Kidney capillary endothelial cell (primary cell): Measurements from ENCODE around the gene NCOA5.

Experiments used
- DNase-seq: peaks from one replicate; pipeline ENCODE4 v3.0.0-alpha.2; 2018; ENCODE audit warnings: low spot score

NCOA5 gene

GRCh38 chr20:46089417-46090388 lies at the start of gene NCOA5:
TSS of gene NCOA5 (minus strand) at chr20:46089962. CDS start at chr20:46079424, 10,538 bp downstream.
- peak; percentile 94 for DNase-seq

GRCh38 chr20:46139266-46139889 lies 49.6 kb upstream of the NCOA5 start:
- no peak for DNase-seq

- DNase-seq, result no peak
Measured at GRCh38 chr20:46137816-46138215, 48.1 kb upstream of the NCOA5 start.

- DNase-seq, result no peak
Measured at GRCh38 chr20:46135856-46136633, 46.3 kb upstream of the NCOA5 start.

GRCh38 chr20:46134716-46135115 lies 45.0 kb upstream of the NCOA5 start:
- no peak for DNase-seq

- no peak for DNase-seq
Measured at GRCh38 chr20:46133886-46134654, 44.3 kb upstream of the NCOA5 start.

- DNase-seq, result peak; percentile 64
Measured at GRCh38 chr20:46132705-46133120, 43.0 kb upstream of the NCOA5 start.

GRCh38 chr20:46131396-46131795 lies 41.6 kb upstream of the NCOA5 start:
- no peak for DNase-seq

GRCh38 chr20:46130534-46130933 lies 40.8 kb upstream of the NCOA5 start:
- DNase-seq, result no peak

GRCh38 chr20:46129955-46130481 lies 40.3 kb upstream of the NCOA5 start:
- DNase-seq, result no peak

GRCh38 chr20:46128310-46129151 lies 38.8 kb upstream of the NCOA5 start:
- DNase-seq, result no peak

- DNase-seq, result no peak
Measured at GRCh38 chr20:46127396-46128010, 37.7 kb upstream of the NCOA5 start.

GRCh38 chr20:46126440-46127056 lies 36.8 kb upstream of the NCOA5 start:
- DNase-seq, result no peak

GRCh38 chr20:46123482-46124245 lies 33.9 kb upstream of the NCOA5 start:
- DNase-seq, result no peak

- DNase-seq, result no peak
Measured at GRCh38 chr20:46122516-46123481, 33.0 kb upstream of the NCOA5 start.

GRCh38 chr20:46122071-46122470 lies 32.3 kb upstream of the NCOA5 start:
- peak; percentile 71 for DNase-seq

GRCh38 chr20:46121184-46121930 lies 31.6 kb upstream of the NCOA5 start:
- DNase-seq, result no peak
